Left hindlimb (tissue), 1 donor: Measurements from ENCODE around the gene CDH16.
"Not testable (repeated sequence)": the region's sequence is repeated elsewhere in the genome, so short reads cannot be mapped to it uniquely, and the experiment has no call there.

Experiments
- DNase-seq: peaks from one replicate; pipeline ENCODE4 v3.0.0-alpha.2; 2018

Gene CDH16, protein sequence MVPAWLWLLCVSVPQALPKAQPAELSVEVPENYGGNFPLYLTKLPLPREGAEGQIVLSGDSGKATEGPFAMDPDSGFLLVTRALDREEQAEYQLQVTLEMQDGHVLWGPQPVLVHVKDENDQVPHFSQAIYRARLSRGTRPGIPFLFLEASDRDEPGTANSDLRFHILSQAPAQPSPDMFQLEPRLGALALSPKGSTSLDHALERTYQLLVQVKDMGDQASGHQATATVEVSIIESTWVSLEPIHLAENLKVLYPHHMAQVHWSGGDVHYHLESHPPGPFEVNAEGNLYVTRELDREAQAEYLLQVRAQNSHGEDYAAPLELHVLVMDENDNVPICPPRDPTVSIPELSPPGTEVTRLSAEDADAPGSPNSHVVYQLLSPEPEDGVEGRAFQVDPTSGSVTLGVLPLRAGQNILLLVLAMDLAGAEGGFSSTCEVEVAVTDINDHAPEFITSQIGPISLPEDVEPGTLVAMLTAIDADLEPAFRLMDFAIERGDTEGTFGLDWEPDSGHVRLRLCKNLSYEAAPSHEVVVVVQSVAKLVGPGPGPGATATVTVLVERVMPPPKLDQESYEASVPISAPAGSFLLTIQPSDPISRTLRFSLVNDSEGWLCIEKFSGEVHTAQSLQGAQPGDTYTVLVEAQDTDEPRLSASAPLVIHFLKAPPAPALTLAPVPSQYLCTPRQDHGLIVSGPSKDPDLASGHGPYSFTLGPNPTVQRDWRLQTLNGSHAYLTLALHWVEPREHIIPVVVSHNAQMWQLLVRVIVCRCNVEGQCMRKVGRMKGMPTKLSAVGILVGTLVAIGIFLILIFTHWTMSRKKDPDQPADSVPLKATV

DNA sequence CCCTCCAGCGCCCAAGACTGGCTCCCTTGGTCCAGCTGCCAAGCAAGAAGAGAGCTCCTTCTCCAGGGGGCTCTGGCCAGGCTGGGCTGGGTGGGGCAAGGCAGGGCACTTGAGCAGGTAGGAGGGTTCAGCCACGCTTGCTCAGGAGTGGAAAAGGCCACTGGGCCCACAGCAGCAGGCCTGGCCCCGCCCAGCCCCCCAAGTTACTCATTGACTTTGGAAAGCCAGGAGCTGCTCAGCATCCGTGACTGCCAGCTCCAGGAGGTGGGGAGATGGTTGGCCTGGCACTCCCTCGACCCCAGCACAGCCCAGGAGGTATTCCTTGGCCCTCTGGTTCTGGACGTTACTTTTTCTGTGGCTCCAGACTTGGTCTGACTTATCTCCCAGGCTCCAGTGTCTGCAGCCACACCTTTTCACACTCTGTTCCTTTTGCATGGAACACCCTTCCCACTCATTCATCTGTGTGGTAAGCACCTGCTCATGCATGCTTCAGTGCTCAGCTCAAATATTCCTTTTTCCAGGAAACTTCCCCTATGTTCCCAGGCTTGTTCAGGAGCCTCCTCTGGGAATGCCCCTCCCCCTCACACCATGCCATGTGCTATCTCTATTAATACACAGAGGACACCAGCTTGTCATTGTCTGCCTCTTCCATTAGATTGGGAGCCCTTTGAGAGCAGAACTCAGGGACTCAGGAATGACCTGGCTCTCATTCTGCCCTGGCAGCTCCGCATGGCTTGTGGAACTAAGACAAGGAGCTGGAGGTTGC, at the start of gene CDH16:
CDH16 (minus strand) TSS at position 83 of the 766 bp plus-strand sequence. CDS start 820 bp downstream, outside the sequence.
- DNase-seq = no peak

- no peak for DNase-seq
These were observed 45.4 kb upstream of the CDH16 start for GRCh38 chr16:66964049-66964448.

DNA sequence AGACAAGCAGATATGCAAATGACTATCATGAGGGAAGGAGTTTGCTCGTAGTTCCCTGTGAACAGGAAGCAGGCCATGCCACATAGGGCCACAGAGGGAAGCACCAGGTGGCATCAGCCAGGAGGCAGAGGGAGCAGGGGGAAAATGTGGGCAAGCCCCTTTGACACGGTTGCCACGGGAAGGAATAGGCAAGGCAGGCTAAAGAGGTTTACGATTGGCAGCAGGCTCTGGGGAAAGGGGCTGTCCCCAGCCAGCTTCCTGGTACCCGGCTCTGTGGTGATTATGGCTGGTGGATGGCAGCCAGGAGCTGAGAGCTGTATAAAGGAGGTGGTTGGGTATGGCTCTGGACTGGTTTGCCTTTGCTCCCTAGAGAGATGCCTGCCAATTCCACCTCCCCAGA, 43.2 kb upstream of the CDH16 start:
- no peak for DNase-seq

DNA sequence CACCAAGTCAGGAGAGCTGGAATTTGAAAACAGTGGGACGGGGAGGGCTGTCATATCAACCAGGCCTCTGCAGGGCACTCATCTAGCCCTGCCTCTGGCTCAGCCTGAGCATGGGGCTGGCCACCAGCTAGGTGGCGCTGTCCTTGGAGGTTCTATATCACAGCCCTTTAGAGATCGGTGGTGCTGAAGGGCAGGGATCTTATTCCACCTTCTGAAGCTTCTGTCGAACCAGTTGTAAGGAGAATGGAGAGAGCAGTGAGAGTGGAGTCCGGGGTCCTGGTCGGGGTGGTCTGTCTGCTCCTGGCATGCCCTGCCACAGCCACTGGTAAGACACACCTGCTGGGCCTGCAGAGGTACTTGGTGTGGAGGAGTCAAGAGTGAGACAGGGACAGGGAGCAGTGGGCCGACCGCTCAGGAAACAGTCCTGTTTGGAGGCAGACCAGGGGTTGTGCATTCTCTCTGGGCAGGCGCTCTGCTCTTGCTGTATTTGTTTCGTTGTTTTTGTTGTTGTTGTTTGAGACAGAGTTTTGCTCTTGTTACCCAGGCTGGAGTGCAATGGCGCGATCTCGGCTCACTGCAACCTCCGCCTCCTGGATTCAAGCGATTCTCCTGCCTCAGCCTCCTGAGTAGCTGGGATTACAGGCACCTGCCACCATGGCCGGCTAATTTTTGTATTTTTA, 42.5 kb upstream of the CDH16 start, which contains the start of gene CES3:
CES3 (plus strand) TSS at position 202 of the 680 bp plus-strand sequence; CDS start at position 244, 42 bp downstream.
- DNase-seq = no peak

GRCh38 chr16:66960270-66960669, 41.6 kb upstream of the CDH16 start:
- no peak for DNase-seq

GRCh38 chr16:66959704-66960161, 41.0 kb upstream of the CDH16 start:
- DNase-seq = no peak

- no peak for DNase-seq
These were observed 40.4 kb upstream of the CDH16 start for GRCh38 chr16:66958857-66959703.

GRCh38 chr16:66956154-66956457, 37.4 kb upstream of the CDH16 start:
- not testable (repeated sequence) for DNase-seq

DNA sequence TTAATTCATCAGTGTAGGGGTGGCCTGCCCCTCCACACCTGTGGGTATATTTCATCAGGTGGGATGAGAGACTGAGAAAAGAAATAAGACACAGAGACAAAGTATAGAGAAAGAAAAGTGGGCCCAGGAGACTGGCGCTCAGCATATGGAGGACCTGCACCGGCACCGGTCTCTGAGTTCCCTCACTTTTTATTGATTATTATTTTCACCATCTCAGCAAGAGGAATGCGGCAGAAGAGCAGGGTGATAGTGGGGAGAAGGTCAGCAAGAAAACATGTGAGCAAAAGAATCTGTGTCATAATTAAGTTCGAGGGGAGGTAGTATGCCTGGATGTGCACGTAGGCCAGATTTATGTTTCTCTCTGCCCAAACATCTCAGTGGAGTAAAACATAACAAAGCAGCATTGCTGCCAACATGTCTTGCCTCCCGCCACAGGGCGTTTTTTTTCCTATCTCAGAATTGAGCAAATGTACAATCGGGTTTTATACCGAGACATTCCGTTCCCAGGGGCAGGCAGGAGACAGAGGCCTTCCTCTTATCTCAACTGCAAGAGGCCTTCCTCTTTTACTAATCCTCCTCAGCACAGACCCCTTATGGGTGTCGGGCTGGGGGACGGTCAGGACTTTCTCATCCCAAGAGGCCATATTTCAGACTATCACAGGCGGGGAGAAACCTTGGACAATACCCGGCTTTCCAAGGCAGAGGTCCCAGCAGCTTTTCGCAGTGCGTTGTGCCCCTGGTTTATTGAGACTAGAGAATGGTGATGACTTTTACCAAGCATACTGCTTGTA, 36.9 kb upstream of the CDH16 start:
- DNase-seq = not testable (repeated sequence)

DNA sequence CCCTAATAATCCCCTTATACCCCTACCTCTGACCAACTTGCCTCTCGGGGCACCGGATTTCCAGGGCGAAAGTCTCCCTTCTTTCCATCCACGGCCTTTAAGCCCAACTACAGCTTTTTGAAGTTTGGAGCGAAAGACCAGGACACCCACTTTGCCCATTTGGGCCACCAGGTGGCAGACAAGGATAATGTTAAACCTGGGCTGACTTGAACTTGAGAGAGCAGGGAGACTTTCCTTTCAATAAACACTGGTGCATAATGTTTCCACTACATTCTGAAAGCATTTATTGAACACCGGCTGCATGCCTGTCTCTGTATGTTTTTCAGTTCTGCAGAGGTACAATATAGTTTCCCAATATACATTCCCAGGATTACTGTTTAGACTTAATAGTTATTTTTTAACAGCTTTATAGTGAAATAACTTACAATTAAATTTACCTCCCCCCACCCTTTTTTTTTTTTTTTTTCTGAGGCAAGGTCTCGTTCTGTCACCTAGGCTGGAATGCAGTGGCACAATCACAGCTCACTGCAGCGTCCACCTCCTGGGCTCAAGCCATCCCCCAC, 35.5 kb upstream of the CDH16 start:
- DNase-seq = peak; percentile 73

- DNase-seq = no peak
These were observed 34.9 kb upstream of the CDH16 start for GRCh38 chr16:66953462-66954096.

- no peak for DNase-seq
These were observed 33.9 kb upstream of the CDH16 start for GRCh38 chr16:66952430-66953110.

GRCh38 chr16:66950971-66951790, 32.5 kb upstream of the CDH16 start:
- no peak for DNase-seq

DNA sequence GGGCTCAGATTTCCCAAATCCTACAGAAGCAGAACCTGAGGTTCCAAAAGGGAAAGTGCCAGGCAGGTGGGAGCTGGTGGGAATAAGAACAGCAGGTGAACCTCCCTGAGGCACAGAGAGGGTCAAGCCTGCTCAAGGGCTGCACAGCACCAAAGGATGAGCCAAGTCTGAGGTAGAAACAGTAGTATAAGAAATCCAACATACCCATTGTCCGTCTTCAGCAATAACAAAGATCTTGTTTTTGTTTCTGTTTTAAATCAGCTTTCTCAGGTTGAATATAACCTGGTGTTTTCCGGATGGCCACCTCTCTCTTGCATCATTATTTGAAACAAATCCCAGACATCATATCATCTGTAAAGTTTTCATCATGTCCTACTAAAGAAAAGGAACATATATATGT, 31.8 kb upstream of the CDH16 start:
- no peak for DNase-seq

- no peak for DNase-seq
These were observed 30.8 kb upstream of the CDH16 start for GRCh38 chr16:66949472-66949871.

GRCh38 chr16:66948837-66949225, 30.1 kb upstream of the CDH16 start:
- no peak for DNase-seq

DNA sequence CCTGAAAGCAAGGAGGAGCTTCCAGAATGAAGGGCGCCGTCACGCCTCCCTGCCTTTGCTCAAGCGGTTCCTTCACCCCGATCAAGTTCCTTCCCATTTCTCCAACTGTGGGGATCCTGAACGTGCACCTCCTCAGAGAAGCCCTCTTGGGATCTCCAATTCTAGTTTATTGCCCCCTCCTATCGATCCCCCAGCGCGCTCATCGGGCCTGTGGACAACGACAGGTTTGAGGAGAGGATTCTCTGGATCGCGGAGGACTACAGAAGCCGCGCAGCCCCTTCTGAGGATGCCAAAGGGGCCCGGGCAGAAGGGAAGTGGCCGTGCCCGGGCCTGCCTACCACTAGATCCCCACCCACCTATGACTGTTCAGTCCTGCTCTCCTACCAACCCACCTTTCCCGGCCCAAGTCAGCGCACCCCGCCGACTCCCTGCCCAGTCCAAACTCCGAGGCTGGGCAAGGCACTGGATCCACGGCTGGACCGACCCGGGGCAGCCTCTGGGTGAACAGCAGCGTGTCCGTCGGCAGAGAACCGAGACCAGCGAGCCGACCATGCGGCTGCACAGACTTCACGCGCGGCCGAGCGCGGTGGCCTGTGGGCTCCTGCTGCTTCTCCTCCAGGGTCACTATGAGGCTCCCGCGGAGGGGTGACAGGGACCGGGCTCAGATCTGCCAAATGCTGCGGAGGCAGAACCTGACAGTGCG, 29.6 kb upstream of the CDH16 start:
- DNase-seq = no peak
